ENCODE data around the gene ARHGAP12. TPM values are rescaled to one million over a fixed set of nuclear protein-coding genes. Genes with fewer than 3 reads are reported as not detected.

ARHGAP12 gene
- polyA plus RNA-seq, 3 donors: 30.0 to 48.2 (median 39.1) TPM

- DNase-seq (ENCODE audit: extremely low read depth in 1 of 11, low read depth in 9 of 11, low spot score in 4 of 11): no peak
These were observed 77.4 kb downstream of the ARHGAP12 start for GRCh38 chr10:31851216-31851615.

- no peak for DNase-seq (ENCODE audit: extremely low read depth in 1 of 11, low read depth in 9 of 11, low spot score in 4 of 11)
These were observed 81.1 kb downstream of the ARHGAP12 start for GRCh38 chr10:31847515-31847914.

GRCh38 chr10:31838709-31839108, 89.9 kb downstream of the ARHGAP12 start:
- no peak for DNase-seq (ENCODE audit: extremely low read depth in 1 of 11, low read depth in 9 of 11, low spot score in 4 of 11)

- DNase-seq (ENCODE audit: extremely low read depth in 1 of 11, low read depth in 9 of 11, low spot score in 4 of 11): no peak
These were observed 90.6 kb downstream of the ARHGAP12 start for GRCh38 chr10:31838065-31838464.

GRCh38 chr10:31836569-31837406, 91.8 kb downstream of the ARHGAP12 start:
- peak in 2 of 11 donors; percentile 4 to 8 for DNase-seq (ENCODE audit: extremely low read depth in 1 of 11, low read depth in 9 of 11, low spot score in 4 of 11)

GRCh38 chr10:31833753-31834152, 94.9 kb downstream of the ARHGAP12 start:
- no peak for DNase-seq (ENCODE audit: extremely low read depth in 1 of 11, low read depth in 9 of 11, low spot score in 4 of 11)

GRCh38 chr10:31832261-31832660, 96.4 kb downstream of the ARHGAP12 start:
- no peak for DNase-seq (ENCODE audit: extremely low read depth in 1 of 11, low read depth in 9 of 11, low spot score in 4 of 11)

- no peak for DNase-seq (ENCODE audit: extremely low read depth in 1 of 11, low read depth in 9 of 11, low spot score in 4 of 11)
These were observed 97.7 kb downstream of the ARHGAP12 start for GRCh38 chr10:31830887-31831286.

GRCh38 chr10:31829776-31830175, 98.9 kb downstream of the ARHGAP12 start:
- DNase-seq (ENCODE audit: extremely low read depth in 1 of 11, low read depth in 9 of 11, low spot score in 4 of 11): no peak

GRCh38 chr10:31823358-31823757, 105.3 kb downstream of the ARHGAP12 start:
- DNase-seq (ENCODE audit: extremely low read depth in 1 of 11, low read depth in 9 of 11, low spot score in 4 of 11): no peak

GRCh38 chr10:31822616-31823318, 105.9 kb downstream of the ARHGAP12 start:
- DNase-seq (ENCODE audit: extremely low read depth in 1 of 11, low read depth in 9 of 11, low spot score in 4 of 11): no peak

- DNase-seq (ENCODE audit: extremely low read depth in 1 of 11, low read depth in 9 of 11, low spot score in 4 of 11): no peak
These were observed 106.5 kb downstream of the ARHGAP12 start for GRCh38 chr10:31822150-31822549.

GRCh38 chr10:31820778-31821369, 107.8 kb downstream of the ARHGAP12 start:
- DNase-seq (ENCODE audit: extremely low read depth in 1 of 11, low read depth in 9 of 11, low spot score in 4 of 11): no peak

GRCh38 chr10:31820096-31820495, 108.5 kb downstream of the ARHGAP12 start:
- no peak for DNase-seq (ENCODE audit: extremely low read depth in 1 of 11, low read depth in 9 of 11, low spot score in 4 of 11)

- no peak for DNase-seq (ENCODE audit: extremely low read depth in 1 of 11, low read depth in 9 of 11, low spot score in 4 of 11)
These were observed 109.2 kb downstream of the ARHGAP12 start for GRCh38 chr10:31819391-31819820.

GRCh38 chr10:31816318-31816717, 112.3 kb downstream of the ARHGAP12 start:
- no peak for DNase-seq (ENCODE audit: extremely low read depth in 1 of 11, low read depth in 9 of 11, low spot score in 4 of 11)

GRCh38 chr10:31808258-31809218, 120.1 kb downstream of the ARHGAP12 start:
- peak; percentile 26 to 65 (median 52) for DNase-seq (ENCODE audit: extremely low read depth in 1 of 11, low read depth in 9 of 11, low spot score in 4 of 11)

- no peak for DNase-seq (ENCODE audit: extremely low read depth in 1 of 11, low read depth in 9 of 11, low spot score in 4 of 11)
These were observed 124.2 kb downstream of the ARHGAP12 start for GRCh38 chr10:31804352-31804810.

Measured in renal cortex interstitium (tissue), 11 donors.